ENCODE results near the gene YBX3.

The YBX3 gene

DNA sequence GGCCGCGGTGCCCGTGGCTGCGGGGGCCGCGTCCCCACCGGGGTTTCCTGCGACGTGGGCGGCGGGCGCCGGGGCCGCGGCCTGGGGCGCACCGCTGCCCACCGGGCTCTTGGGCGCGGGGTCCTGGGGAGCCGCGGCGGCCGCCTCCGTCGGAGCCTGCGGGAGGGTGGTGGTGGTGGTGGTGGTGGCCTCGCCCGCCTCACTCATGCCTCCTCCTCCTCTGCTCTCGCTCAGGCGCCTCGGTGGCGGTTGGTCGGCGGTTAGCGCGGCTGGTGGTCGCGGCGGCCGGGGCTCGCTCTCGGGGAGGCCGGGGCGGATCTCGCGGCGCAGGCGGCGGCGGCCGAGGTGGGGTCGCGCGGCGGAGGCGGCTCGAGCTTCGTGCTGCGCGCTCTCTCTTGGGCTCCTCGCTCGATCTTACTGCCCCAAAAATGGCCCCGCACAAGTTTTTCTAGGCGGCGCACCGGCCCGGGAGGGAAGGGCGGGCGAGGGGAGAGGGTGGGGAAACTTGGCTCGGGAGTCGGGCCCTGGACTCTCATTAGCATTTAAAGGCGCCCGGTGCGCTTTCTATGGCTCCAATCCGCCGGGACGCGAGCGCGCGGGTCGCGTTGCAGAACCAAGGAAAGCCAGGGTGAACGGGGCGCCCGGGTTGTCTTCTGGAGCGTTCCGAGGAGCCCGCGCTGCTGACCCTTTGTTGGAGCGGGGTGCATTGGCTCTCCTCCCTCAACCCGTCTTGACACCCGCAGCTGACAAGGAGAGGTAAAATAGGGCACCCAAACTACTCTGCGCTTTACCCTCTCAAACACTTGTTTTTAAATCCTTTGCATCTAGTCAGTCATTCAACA is at the start of gene YBX3:
Gene YBX3 (minus strand): TSS at position 419 of the 842 bp plus-strand sequence. CDS start 212 bp downstream, at position 207.
- TF ChIP-seq, protein P1, sequence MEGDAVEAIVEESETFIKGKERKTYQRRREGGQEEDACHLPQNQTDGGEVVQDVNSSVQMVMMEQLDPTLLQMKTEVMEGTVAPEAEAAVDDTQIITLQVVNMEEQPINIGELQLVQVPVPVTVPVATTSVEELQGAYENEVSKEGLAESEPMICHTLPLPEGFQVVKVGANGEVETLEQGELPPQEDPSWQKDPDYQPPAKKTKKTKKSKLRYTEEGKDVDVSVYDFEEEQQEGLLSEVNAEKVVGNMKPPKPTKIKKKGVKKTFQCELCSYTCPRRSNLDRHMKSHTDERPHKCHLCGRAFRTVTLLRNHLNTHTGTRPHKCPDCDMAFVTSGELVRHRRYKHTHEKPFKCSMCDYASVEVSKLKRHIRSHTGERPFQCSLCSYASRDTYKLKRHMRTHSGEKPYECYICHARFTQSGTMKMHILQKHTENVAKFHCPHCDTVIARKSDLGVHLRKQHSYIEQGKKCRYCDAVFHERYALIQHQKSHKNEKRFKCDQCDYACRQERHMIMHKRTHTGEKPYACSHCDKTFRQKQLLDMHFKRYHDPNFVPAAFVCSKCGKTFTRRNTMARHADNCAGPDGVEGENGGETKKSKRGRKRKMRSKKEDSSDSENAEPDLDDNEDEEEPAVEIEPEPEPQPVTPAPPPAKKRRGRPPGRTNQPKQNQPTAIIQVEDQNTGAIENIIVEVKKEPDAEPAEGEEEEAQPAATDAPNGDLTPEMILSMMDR (IDR thresholded peaks at IDR 0.05; ENCODE audit: extremely low read depth, insufficient read depth, missing control alignments), result no peak
- DNase-seq (ENCODE audit: low spot score), result peak; percentile 88
- in situ Hi-C loops (cut with MboI; ENCODE audit: low pct_unique_long_range_greater_than_20kb, low sequenced_read_pairs, unreplicated experiment), result no loop called here

DNA sequence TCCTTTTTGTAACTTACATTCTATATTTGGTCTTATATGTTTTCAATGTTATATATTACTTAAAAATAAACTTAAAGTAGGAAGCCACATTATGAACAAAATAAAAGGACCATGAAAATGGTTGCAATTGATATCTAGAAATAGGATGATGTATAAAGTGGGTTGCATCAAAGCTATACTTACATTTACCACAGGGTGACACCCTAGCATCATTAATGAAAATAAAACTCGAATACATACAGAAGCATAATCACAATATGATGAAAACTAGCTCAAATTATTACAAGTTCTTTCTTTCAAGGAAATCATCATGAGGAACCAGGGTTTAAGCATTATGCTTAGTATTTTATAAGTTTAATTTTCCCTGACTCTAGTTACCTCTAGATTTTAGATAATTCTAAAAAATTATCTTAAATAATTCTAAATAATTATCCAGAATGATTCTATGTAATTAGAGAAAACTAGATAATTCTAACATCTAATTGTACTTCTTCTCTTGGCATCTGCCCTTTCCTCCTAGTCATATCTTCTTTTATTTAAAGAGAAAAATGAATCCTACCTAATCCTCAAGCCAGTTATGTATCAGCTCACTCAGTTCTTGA is 48.1 kb upstream of the YBX3 start:
- peak; percentile 23 for DNase-seq (ENCODE audit: low spot score)
- TF ChIP-seq, protein P1 (IDR thresholded peaks at IDR 0.05; ENCODE audit: extremely low read depth, insufficient read depth, missing control alignments), result peak; percentile 61
- in situ Hi-C loops (cut with MboI; ENCODE audit: low pct_unique_long_range_greater_than_20kb, low sequenced_read_pairs, unreplicated experiment), result loop anchor here (10.0 to 25.0 kb wide), 2 partner anchors 424 to 716 kb away; no protein-coding TSS in a partner anchor

DNA sequence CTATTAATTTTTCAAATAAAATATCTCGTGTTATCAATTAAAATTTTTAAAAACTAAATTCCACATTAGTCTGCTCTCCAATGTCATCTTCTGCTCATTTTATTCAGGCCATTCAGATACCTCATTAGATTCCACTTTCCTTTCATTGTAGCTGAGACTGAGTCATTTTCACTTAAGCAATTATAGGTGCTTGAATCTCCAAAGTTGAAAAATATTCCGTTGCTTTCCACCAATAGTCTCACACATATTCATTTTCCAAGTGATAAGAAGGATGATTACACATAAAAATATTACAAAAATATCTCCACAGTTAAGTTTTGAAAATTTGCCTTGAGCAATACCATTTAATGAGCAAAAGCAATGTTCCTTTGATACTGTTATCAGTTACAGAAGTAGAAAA is 36.5 kb upstream of the YBX3 start:
- TF ChIP-seq, protein P1 (IDR thresholded peaks at IDR 0.05; ENCODE audit: extremely low read depth, insufficient read depth, missing control alignments), result no peak
- in situ Hi-C loops (cut with MboI; ENCODE audit: low pct_unique_long_range_greater_than_20kb, low sequenced_read_pairs, unreplicated experiment), result loop anchor here (10.0 to 25.0 kb wide), 2 partner anchors 525 to 728 kb away; no protein-coding TSS in a partner anchor
- no peak for DNase-seq (ENCODE audit: low spot score)

DNA sequence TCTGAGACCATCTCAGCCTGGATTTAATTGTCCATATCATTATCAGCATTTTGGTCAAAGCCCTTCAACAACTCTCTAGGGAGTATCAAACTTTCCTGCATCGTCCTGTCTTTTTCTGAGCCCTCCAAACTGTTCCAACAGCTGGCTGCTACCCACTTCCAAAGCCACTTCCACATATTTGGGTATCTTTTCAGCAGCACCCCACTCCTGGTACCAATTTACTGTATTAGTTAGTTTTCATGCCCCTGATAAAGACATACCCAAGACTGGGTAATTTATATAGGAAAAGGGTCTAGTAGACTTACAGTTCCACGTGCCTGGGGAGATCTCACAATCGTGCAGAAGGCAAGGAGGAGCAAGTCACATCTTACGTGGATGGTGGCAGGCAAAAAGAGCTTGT is 33.1 kb upstream of the YBX3 start:
- in situ Hi-C loops (cut with MboI; ENCODE audit: low pct_unique_long_range_greater_than_20kb, low sequenced_read_pairs, unreplicated experiment), result loop anchor here (10.0 to 25.0 kb wide), 2 partner anchors 521 to 731 kb away; no protein-coding TSS in a partner anchor
- TF ChIP-seq, protein P1 (IDR thresholded peaks at IDR 0.05; ENCODE audit: extremely low read depth, insufficient read depth, missing control alignments), result no peak
- no peak for DNase-seq (ENCODE audit: low spot score)

DNA sequence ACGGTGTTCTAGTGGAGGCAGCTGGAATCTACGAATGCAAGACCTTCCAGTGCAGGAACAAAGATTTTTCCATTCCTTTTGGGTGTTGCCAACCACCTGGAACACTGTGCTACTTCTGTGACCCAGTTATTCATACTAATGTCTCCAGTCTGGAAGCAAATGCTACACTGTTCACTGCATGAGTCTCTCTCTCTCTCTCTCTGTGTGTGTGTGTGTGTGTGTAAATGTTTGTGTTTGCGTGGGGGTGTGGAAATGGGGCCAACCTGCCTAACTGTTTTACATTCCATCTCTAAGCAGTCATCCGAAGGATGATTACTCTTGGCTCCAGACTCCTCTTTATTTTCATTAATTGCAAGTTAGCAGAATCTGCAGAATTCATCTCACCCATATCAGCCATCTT is 29.9 kb upstream of the YBX3 start:
- no peak for DNase-seq (ENCODE audit: low spot score)
- in situ Hi-C loops (cut with MboI; ENCODE audit: low pct_unique_long_range_greater_than_20kb, low sequenced_read_pairs, unreplicated experiment), result loop anchor here (10.0 to 25.0 kb wide), 2 partner anchors 518 to 734 kb away; no protein-coding TSS in a partner anchor
- TF ChIP-seq, protein P1 (IDR thresholded peaks at IDR 0.05; ENCODE audit: extremely low read depth, insufficient read depth, missing control alignments), result no peak

DNA sequence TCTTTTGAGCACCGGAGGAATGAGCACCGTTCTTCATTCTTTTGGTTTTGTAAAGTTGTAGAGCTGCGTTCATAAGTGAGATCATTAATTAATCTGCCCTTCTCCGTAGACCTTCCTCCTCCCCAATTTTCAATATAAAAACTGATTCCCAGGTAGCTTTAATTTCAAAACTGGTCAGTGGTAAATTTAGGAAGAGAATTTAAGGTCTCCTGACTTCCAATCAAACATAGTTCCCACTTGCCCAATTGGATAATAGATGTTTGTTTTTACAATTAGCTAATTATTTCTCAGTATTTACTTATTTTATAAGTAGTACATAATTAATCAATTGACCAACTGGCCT is 27.2 kb upstream of the YBX3 start:
- in situ Hi-C loops (cut with MboI; ENCODE audit: low pct_unique_long_range_greater_than_20kb, low sequenced_read_pairs, unreplicated experiment), result loop anchor here (10.0 to 25.0 kb wide), 2 partner anchors 516 to 737 kb away; no protein-coding TSS in a partner anchor
- no peak for DNase-seq (ENCODE audit: low spot score)
- TF ChIP-seq, protein P1 (IDR thresholded peaks at IDR 0.05; ENCODE audit: extremely low read depth, insufficient read depth, missing control alignments), result no peak

Measured in GM13977 (cell line).